ENCODE results near the gene OLFML2A. TPM values are rescaled to one million over a fixed set of nuclear protein-coding genes. Genes with fewer than 3 reads are reported as not detected.

OLFML2A gene
- total and polyA plus RNA-seq, 2 of the 13 experiments (the other 11 are each of a cell fraction or from before 2014, with no cell fraction given), result 0.01 to 0.02 TPM

DNA sequence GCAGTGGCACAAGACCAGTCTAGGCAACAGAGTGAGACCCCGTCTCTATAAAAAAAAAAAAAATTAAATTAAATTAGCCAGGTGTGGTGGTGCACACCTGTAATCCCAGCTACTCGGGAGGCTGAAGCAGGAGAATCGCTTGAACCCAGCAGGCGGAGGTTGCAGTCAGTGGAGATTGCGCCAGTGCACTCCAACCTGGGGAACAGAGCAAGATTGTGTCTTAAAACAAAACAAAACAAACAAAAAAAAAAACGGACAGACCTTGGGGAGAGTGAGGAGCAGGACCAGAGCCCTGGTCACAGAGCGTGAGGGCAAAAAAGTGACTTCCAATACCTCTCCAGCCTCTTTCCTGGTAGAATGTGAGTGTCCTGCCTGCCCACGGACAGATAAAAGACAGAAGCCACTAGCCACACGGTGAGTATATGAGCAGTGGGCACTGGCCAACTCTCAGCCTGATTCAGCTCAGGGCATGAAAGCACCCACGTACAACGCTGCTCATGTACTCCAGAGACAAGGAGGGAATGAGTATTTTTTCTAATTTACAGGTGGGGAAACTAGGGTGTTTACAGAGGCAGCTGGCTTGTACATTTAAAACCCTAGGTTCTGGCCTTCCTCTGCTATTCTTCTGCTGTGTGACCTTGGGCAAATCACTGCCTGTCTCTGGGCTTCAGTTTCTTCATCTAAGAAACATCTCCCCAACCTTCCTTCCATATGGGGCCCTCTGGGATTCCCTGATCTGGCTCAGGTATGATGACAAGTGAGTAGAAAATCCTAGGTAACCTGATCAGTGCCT, 1.8 kb downstream of the OLFML2A start:
- ChIA-PET CTCF (ENCODE audit: low intra/inter-chr PET ratio, low total read pairs) (interaction anchor here (4.0 kb wide), 1 partner anchor 74 kb away, joined by 18 read pairs; the partner anchor contains the start of gene WDR38), POLR2A (interaction anchor here (1.0 to 1.4 kb wide), 6 partner anchors 17 to 82 kb away, joined by 3 to 7 read pairs (median 3); partner anchors contain the start of gene WDR38)
- intact Hi-C loops (cut with micrococcal nuclease; ENCODE audit: unreplicated experiment) (loop anchor here (5.0 to 10.0 kb wide), 3 partner anchors 39 to 596 kb away; partner anchors contain the start of gene SCAI), in situ Hi-C loops (cut with HindIII; ENCODE audit: extremely low pct_ligation_motif_present, low pct_unique_long_range_greater_than_20kb) (loop anchor here (10.0 kb wide), 1 partner anchor 596 kb away; no protein-coding TSS in a partner anchor)
- H2AFZ ChIP-seq (ENCODE audit: low read length), result no peak overlapping the region
- H3K9me3 ChIP-seq (ENCODE audit: low read length), result no peaks in the 10 kb centered on the region
- peaks cover 2 to 22% of the 10 kb centered on the region in 2 experiments; a peak in 4 of 5 replicates for H3K27me3 ChIP-seq (ENCODE audit: control insufficient read depth in 1 of 2, insufficient read depth in 2 of 2, low read length in 2 of 2)
- no TSS peak for BruUV-seq (replicated peaks)
- FAIRE-seq, result no peak
- no peak for ATAC-seq
- no peaks in the 10 kb centered on the region for H3K79me2 ChIP-seq (ENCODE audit: insufficient read depth, low read length)
- TF ChIP-seq NONO (IDR thresholded peaks at IDR 0.05) (no peak), NONO (CRISPR knock-in tag; conservative IDR thresholded peaks at IDR 0.05) (no peak), TCF7 (IDR thresholded peaks at IDR 0.05; ENCODE audit: low read depth) (no peak), KDM5A (IDR thresholded peaks at IDR 0.05; ENCODE audit: borderline replicate concordance, low read length) (no peak), RBM22 (optimal IDR thresholded peaks at IDR 0.05; ENCODE audit: low read length) (no peak), ZNF768 (CRISPR knock-in tag; IDR thresholded peaks at IDR 0.05) (peak; percentile 85; the same call in 1 of the 2 replicates), ZNF20 (CRISPR knock-in tag; IDR thresholded peaks at IDR 0.05) (no peak), ZNF460 (CRISPR knock-in tag; IDR thresholded peaks at IDR 0.05; ENCODE audit: borderline replicate concordance) (peak; percentile 53; the same call in 1 of the 2 replicates)
- TF ChIP-seq, protein P1, sequence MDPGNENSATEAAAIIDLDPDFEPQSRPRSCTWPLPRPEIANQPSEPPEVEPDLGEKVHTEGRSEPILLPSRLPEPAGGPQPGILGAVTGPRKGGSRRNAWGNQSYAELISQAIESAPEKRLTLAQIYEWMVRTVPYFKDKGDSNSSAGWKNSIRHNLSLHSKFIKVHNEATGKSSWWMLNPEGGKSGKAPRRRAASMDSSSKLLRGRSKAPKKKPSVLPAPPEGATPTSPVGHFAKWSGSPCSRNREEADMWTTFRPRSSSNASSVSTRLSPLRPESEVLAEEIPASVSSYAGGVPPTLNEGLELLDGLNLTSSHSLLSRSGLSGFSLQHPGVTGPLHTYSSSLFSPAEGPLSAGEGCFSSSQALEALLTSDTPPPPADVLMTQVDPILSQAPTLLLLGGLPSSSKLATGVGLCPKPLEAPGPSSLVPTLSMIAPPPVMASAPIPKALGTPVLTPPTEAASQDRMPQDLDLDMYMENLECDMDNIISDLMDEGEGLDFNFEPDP (CRISPR knock-in tag; conservative IDR thresholded peaks at IDR 0.05), result no peak
- TF ChIP-seq, protein P2, sequence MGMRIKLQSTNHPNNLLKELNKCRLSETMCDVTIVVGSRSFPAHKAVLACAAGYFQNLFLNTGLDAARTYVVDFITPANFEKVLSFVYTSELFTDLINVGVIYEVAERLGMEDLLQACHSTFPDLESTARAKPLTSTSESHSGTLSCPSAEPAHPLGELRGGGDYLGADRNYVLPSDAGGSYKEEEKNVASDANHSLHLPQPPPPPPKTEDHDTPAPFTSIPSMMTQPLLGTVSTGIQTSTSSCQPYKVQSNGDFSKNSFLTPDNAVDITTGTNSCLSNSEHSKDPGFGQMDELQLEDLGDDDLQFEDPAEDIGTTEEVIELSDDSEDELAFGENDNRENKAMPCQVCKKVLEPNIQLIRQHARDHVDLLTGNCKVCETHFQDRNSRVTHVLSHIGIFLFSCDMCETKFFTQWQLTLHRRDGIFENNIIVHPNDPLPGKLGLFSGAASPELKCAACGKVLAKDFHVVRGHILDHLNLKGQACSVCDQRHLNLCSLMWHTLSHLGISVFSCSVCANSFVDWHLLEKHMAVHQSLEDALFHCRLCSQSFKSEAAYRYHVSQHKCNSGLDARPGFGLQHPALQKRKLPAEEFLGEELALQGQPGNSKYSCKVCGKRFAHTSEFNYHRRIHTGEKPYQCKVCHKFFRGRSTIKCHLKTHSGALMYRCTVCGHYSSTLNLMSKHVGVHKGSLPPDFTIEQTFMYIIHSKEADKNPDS (CRISPR knock-in tag; IDR thresholded peaks at IDR 0.05), result no peak
- no peaks in the 10 kb centered on the region for H4K20me1 ChIP-seq (ENCODE audit: insufficient read depth, low read length)
- no peaks in the 10 kb centered on the region for H3K36me3 ChIP-seq (replicated peaks in 1 of 2; ENCODE audit: control insufficient read depth in 1 of 2, insufficient read depth in 2 of 2, low read length in 2 of 2)
- no peak overlapping the region for H3K27ac ChIP-seq (ENCODE audit: extremely low read length, insufficient read depth, low read length)
- peak overlapping the region; percentile 34; the same call in 1 of the 2 replicates for H3K4me2 ChIP-seq (ENCODE audit: low read depth, low read length)
- no peak overlapping the region for H3K4me3 ChIP-seq (replicated peaks in 1 of 3; ENCODE audit: insufficient read depth in 1 of 3, low read depth in 2 of 3, low read length in 3 of 3)
- no peak overlapping the region for H3K9ac ChIP-seq (ENCODE audit: insufficient read depth, low read depth, low read length)
- DNase-seq (ENCODE audit: low spot score), result no peak
- WGBS (ENCODE audit: low lambda C conversion rate), result 31% methylated on average over 11 of the region's 11 CpGs
- H3K4me1 ChIP-seq (ENCODE audit: insufficient read depth, low read length), result peaks cover 54% of the 10 kb centered on the region

Measured in HepG2 (cell line).